OCI-LY1 (cell line): ENCODE data around the gene HDLBP.

Source experiments
- H2AFZ ChIP-seq: fragments of 200-600 bp; sonication (generic), shearing (Covaris generic); 2 replicates; pipeline ENCODE4 v1.6.0; 2014; ENCODE audit warnings: antibody characterized with exemption, mild to moderate bottlenecking, low read length
- H3F3A ChIP-seq: fragments of 200-600 bp; sonication (generic), shearing (Covaris generic); 2 replicates; pipeline ENCODE4 v1.6.0; 2014; ENCODE audit warnings: mild to moderate bottlenecking, antibody characterized with exemption, low read length, moderate library complexity; ENCODE audit not compliant: insufficient read depth
- H3K27ac ChIP-seq: fragments of 200-600 bp; sonication (generic); 2 replicates; pipeline ENCODE4 v1.5.1; 2014; ENCODE audit warnings: low read length, mixed run types, mild to moderate bottlenecking, low read depth; ENCODE audit not compliant: poor library complexity, severe bottlenecking
- H3K27me3 ChIP-seq: fragments of 200-600 bp; sonication (generic); 2 replicates; pipeline ENCODE4 v1.6.0; 2014; ENCODE audit warnings: antibody characterized with exemption, mild to moderate bottlenecking, low read length, moderate library complexity; ENCODE audit not compliant: insufficient read depth
- H3K36me3 ChIP-seq: fragments of 200-600 bp; sonication (generic); 2 replicates; pipeline ENCODE4 v1.6.1; 2014; ENCODE audit warnings: mild to moderate bottlenecking, antibody characterized with exemption, low read length, moderate library complexity, mixed read lengths; ENCODE audit not compliant: insufficient read depth
- H3K4me1 ChIP-seq: fragments of 200-600 bp; sonication (generic); 2 replicates; pipeline ENCODE4 v1.5.1; 2014; ENCODE audit warnings: mild to moderate bottlenecking, low read length, moderate library complexity; ENCODE audit not compliant: insufficient read depth, severe bottlenecking
- H3K4me2 ChIP-seq: fragments of 200-600 bp; sonication (generic), shearing (Covaris generic); 2 replicates; pipeline ENCODE4 v1.6.1; 2014; ENCODE audit warnings: low read length
- H3K4me3 ChIP-seq: fragments of 200-600 bp; sonication (generic); 2 replicates; pipeline ENCODE4 v1.5.1; 2014; ENCODE audit warnings: low read length, low read depth, mild to moderate bottlenecking, mixed read lengths; ENCODE audit not compliant: poor library complexity, severe bottlenecking
- H3K79me2 ChIP-seq: fragments of 200-600 bp; shearing (Covaris generic); 2 replicates; pipeline ENCODE4 v1.6.1; 2016; ENCODE audit warnings: mixed run types, low read length, mixed read lengths; ENCODE audit not compliant: insufficient read depth
- H3K9ac ChIP-seq: fragments of 200-600 bp; sonication (generic), shearing (Covaris generic); 2 replicates; pipeline ENCODE4 v1.6.1; 2014; ENCODE audit warnings: mild to moderate bottlenecking, low read length, mixed read lengths
- H3K9me2 ChIP-seq: fragments of 200-600 bp; sonication (generic), shearing (Covaris generic); 2 replicates; pipeline ENCODE4 v1.6.1; 2014; ENCODE audit warnings: low read depth, mild to moderate bottlenecking, low read length, mixed read lengths
- H3K9me3 ChIP-seq: fragments of 200-600 bp; shearing (Covaris generic); 2 replicates; pipeline ENCODE4 v1.6.1; 2014; ENCODE audit warnings: low read length, mixed read lengths
- H4K20me1 ChIP-seq: fragments of 200-600 bp; sonication (generic), shearing (Covaris generic); 2 replicates; pipeline ENCODE4 v1.6.0; 2016; ENCODE audit warnings: mild to moderate bottlenecking, low read length; ENCODE audit not compliant: insufficient read depth
- CTCF ChIP-seq: fragments of 200-600 bp; sonication (generic), shearing (Covaris generic); IDR thresholded peaks from 2 replicates; pipeline ENCODE4 v1.5.1; 2017; ENCODE audit warnings: mild to moderate bottlenecking, antibody characterized with exemption, low read length, moderate library complexity, mixed read lengths
- EZH2 ChIP-seq: fragments of 200-600 bp; sonication (generic), shearing (Covaris generic); IDR thresholded peaks from 2 replicates; pipeline ENCODE4 v1.8.0; 2017; ENCODE audit warnings: borderline replicate concordance, mixed run types, mild to moderate bottlenecking, antibody characterized with exemption, low read length, moderate library complexity, mixed read lengths

Gene HDLBP

GRCh38 chr2:241207641-241208040, 107.8 kb downstream of the HDLBP start:
- no peaks in the 10 kb centered on the region for H3K27me3 ChIP-seq
- no peaks in the 10 kb centered on the region for H3K36me3 ChIP-seq
- H3K9me3 ChIP-seq = no peaks in the 10 kb centered on the region
- H3K79me2 ChIP-seq = no peaks in the 10 kb centered on the region
- no peak overlapping the region for H3K9ac ChIP-seq
- no peak overlapping the region for H3K27ac ChIP-seq
- H2AFZ ChIP-seq = no peak overlapping the region
- TF ChIP-seq EZH2 (no peak), CTCF (no peak)
- H4K20me1 ChIP-seq = no peaks in the 10 kb centered on the region
- no peaks in the 10 kb centered on the region for H3K9me2 ChIP-seq
- no peaks in the 10 kb centered on the region for H3F3A ChIP-seq
- no peak overlapping the region for H3K4me3 ChIP-seq
- H3K4me1 ChIP-seq = no peaks in the 10 kb centered on the region
- H3K4me2 ChIP-seq = no peak overlapping the region

- Histone ChIP-seq H3K4me2 (no peak overlapping the region), H3K27ac (no peak overlapping the region), H2AFZ (no peak overlapping the region), H3K4me3 (no peak overlapping the region), H3K36me3 (no peaks in the 10 kb centered on the region), H3K27me3 (no peaks in the 10 kb centered on the region), H3K9me2 (no peaks in the 10 kb centered on the region), H3F3A (no peaks in the 10 kb centered on the region), H4K20me1 (no peaks in the 10 kb centered on the region), H3K79me2 (no peaks in the 10 kb centered on the region), H3K9ac (no peak overlapping the region), H3K4me1 (no peaks in the 10 kb centered on the region), H3K9me3 (no peaks in the 10 kb centered on the region)
- TF ChIP-seq CTCF = no peak
- TF ChIP-seq EZH2 = no peak
These were observed 108.3 kb downstream of the HDLBP start for GRCh38 chr2:241207151-241207550.

- Histone ChIP-seq H3K9ac (no peak overlapping the region), H2AFZ (no peak overlapping the region), H3K9me2 (no peaks in the 10 kb centered on the region), H3K79me2 (no peaks in the 10 kb centered on the region), H3F3A (no peaks in the 10 kb centered on the region), H3K4me1 (no peaks in the 10 kb centered on the region), H3K4me3 (no peak overlapping the region), H3K27me3 (no peaks in the 10 kb centered on the region), H4K20me1 (no peaks in the 10 kb centered on the region), H3K9me3 (no peaks in the 10 kb centered on the region), H3K27ac (no peak overlapping the region), H3K4me2 (no peak overlapping the region), H3K36me3 (no peaks in the 10 kb centered on the region)
- TF ChIP-seq CTCF (no peak), EZH2 (no peak)
These were observed 110.4 kb downstream of the HDLBP start for GRCh38 chr2:241205086-241205485.
